VCaP (cell line): Measurements from ENCODE around the gene MOCS1.

Source experiments
- H3K27ac ChIP-seq: fragments of 450-650 bp; 2 replicates; pipeline ENCODE4 v1.5.1; 2017
- CTCF ChIP-seq: fragments of 450-650 bp; conservative IDR thresholded peaks from 2 replicates; pipeline ENCODE4 v1.5.1; 2017; ENCODE audit warnings: mild to moderate bottlenecking, moderate library complexity

MOCS1 gene

GRCh38 chr6:39873439-39873838 lies 60.8 kb downstream of the MOCS1 start:
- no peak for TF ChIP-seq CTCF
- no peak overlapping the region for H3K27ac ChIP-seq

GRCh38 chr6:39870950-39871349 lies 63.3 kb downstream of the MOCS1 start:
- no peak for TF ChIP-seq CTCF
- H3K27ac ChIP-seq = no peak overlapping the region

- no peak overlapping the region for H3K27ac ChIP-seq
- TF ChIP-seq CTCF = no peak; the same call in 1 of the 2 replicates
Measured at GRCh38 chr6:39867592-39867991, 66.7 kb downstream of the MOCS1 start.

GRCh38 chr6:39865011-39865888 lies 69.0 kb downstream of the MOCS1 start:
- no peak overlapping the region for H3K27ac ChIP-seq
- TF ChIP-seq CTCF = peak; percentile 68

GRCh38 chr6:39861663-39862062 lies 72.6 kb downstream of the MOCS1 start:
- no peak for TF ChIP-seq CTCF
- H3K27ac ChIP-seq = no peak overlapping the region

- no peak overlapping the region for H3K27ac ChIP-seq
- no peak for TF ChIP-seq CTCF
Measured at GRCh38 chr6:39859025-39859424, 75.2 kb downstream of the MOCS1 start.

GRCh38 chr6:39855356-39855995 lies 78.8 kb downstream of the MOCS1 start:
- no peak for TF ChIP-seq CTCF
- no peak overlapping the region for H3K27ac ChIP-seq
